ENCODE data around the gene TRIM37. TPM values are rescaled to one million over a fixed set of nuclear protein-coding genes. Genes with fewer than 3 reads are reported as not detected.
A peak's percentile ranks its signal among the peaks of the same experiment; 100 is the strongest.

Gene TRIM37
- total RNA-seq, 1 experiment from 2014 or later, result 37.7 TPM

DNA sequence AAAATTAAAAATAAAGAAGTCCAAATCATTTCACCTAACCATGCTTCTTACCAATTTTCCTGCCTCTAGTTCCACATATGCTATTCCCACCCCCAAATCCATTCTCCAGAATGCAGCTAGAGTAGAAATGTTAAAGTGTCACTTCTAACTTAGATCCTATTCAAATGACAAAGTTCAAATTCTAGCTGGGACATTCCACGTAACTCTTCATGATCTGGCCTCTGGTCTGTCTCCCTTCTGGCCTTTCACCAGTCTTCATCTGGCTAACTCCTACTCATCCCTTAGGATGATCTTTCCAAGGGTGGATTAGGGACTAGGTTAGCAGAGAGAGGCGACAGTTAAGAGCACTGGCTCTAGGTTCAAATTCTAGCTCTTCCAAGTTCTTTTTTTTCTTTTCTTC is 97.9 kb downstream of the TRIM37 start:
- H3K36me3 ChIP-seq (ENCODE audit: control insufficient read depth, insufficient read depth, low read length), result no peaks in the 10 kb centered on the region
- no peak overlapping the region for H3K4me3 ChIP-seq (ENCODE audit: low read depth, low read length)
- Mint-ChIP-seq H3K4me1 (ENCODE audit: low read depth, unreplicated experiment) (no peaks in the 10 kb centered on the region), H3K27ac (ENCODE audit: unreplicated experiment) (no peak overlapping the region), H3K4me3 (ENCODE audit: unreplicated experiment) (no peak overlapping the region), H3K9me3 (ENCODE audit: unreplicated experiment) (no peaks in the 10 kb centered on the region), H3K27me3 (ENCODE audit: insufficient read depth, unreplicated experiment) (no peaks in the 10 kb centered on the region), H3K36me3 (ENCODE audit: insufficient read depth, unreplicated experiment) (peaks cover 25% of the 10 kb centered on the region)
- no peak for DNase-seq
- ChIA-PET CTCF (no interaction called here), POLR2A (no interaction called here)
- no peaks in the 10 kb centered on the region for H3K4me1 ChIP-seq
- intact Hi-C loops (cut with micrococcal nuclease; ENCODE audit: unreplicated experiment), result loop anchor here (10.0 kb wide), 1 partner anchor 134 kb away; no protein-coding TSS in a partner anchor
- no peaks in the 10 kb centered on the region for H3K9me3 ChIP-seq
- no peaks in the 10 kb centered on the region for H3K27me3 ChIP-seq (replicated peaks; ENCODE audit: control insufficient read depth, insufficient read depth, low read length)
- BruUV-seq (replicated peaks), result no TSS peak
- no peak for TF ChIP-seq CTCF (IDR thresholded peaks at IDR 0.05; ENCODE audit: insufficient read depth in 1 of 2, low read depth in 1 of 2, low read length in 1 of 2, severe bottlenecking in 1 of 2, unreplicated experiment in 1 of 2)

DNA sequence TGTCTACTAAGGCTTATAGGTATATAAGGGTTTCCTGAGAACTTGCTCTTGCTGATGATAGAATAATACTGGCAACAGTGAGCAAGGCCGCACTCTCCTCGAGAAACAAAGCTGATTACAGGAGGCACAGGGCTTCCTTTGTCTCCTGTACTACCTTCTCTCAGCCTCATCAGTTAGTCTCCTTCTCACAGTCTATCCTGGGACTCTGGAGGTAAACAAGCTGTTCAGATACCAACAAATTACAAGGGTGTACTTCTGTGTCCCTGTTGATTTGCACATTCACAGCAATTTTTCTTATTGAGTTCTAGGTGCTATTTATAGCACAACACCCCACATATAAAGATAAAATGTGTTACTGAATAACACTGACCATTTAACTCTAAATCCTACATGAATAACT is 98.7 kb downstream of the TRIM37 start:
- ChIA-PET POLR2A (no interaction called here), CTCF (no interaction called here)
- Mint-ChIP-seq H3K36me3 (ENCODE audit: insufficient read depth, unreplicated experiment) (peaks cover 22% of the 10 kb centered on the region), H3K9me3 (ENCODE audit: unreplicated experiment) (no peaks in the 10 kb centered on the region), H3K27me3 (ENCODE audit: insufficient read depth, unreplicated experiment) (no peaks in the 10 kb centered on the region), H3K4me1 (ENCODE audit: low read depth, unreplicated experiment) (no peaks in the 10 kb centered on the region), H3K27ac (ENCODE audit: unreplicated experiment) (no peak overlapping the region), H3K4me3 (ENCODE audit: unreplicated experiment) (no peak overlapping the region)
- BruUV-seq (replicated peaks), result no TSS peak
- Histone ChIP-seq H3K4me1 (no peaks in the 10 kb centered on the region), H3K9me3 (no peaks in the 10 kb centered on the region), H3K27me3 (replicated peaks; ENCODE audit: control insufficient read depth, insufficient read depth, low read length) (no peaks in the 10 kb centered on the region), H3K36me3 (ENCODE audit: control insufficient read depth, insufficient read depth, low read length) (no peaks in the 10 kb centered on the region), H3K4me3 (ENCODE audit: low read depth, low read length) (no peak overlapping the region)
- no peak for DNase-seq
- intact Hi-C loops (cut with micrococcal nuclease; ENCODE audit: unreplicated experiment), result loop anchor here (10.0 kb wide), 1 partner anchor 133 kb away; no protein-coding TSS in a partner anchor
- no peak for TF ChIP-seq CTCF (IDR thresholded peaks at IDR 0.05; ENCODE audit: insufficient read depth in 1 of 2, low read depth in 1 of 2, low read length in 1 of 2, severe bottlenecking in 1 of 2, unreplicated experiment in 1 of 2)

DNA sequence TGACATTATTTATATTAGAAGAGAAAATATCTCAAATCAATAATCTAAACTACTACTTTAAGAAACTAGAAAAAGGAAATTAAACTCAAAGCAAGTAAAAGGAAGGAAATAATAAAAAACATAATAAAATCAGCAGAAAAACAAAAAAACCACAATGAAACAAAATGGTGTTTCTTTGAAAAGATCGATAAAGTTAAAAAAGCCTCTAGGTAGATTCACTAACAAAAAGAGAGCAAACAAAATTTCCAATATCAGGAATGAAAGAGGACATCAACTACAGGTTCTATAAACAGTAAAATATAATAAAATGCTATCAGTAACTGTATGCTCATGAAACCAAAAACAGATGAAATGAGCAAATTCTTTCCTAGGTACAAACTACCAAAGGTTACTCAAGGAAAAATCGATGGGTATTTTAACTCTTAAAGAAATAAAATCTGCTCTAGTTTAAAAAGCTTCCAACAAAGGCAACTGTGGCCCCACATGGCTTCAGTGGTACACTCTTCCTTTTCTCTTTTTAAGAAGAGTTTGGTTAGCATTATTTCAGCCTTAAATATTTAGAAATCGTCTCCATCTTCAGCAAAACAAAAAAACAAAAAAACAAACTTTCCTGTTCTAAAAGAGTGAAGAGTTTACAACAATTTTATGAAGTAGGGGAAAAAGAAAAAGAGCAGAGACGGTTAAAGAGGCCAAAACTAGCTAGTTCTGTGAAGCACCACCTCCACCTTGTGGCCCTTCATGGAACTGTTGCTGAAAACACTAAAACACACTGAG is 102.2 kb downstream of the TRIM37 start:
- H3K4me1 Mint-ChIP-seq (ENCODE audit: low read depth, unreplicated experiment), result no peaks in the 10 kb centered on the region
- POLR2A ChIA-PET, result interaction anchor here (1.0 to 1.2 kb wide), 2 partner anchors 373 to 486 kb away, joined by 3 to 6 read pairs; no protein-coding TSS in a partner anchor

More for the DNA sequence above, 102.2 kb downstream of the TRIM37 start:
- no TSS peak for BruUV-seq (replicated peaks)
- Mint-ChIP-seq H3K27me3 (ENCODE audit: insufficient read depth, unreplicated experiment) (no peaks in the 10 kb centered on the region), H3K36me3 (ENCODE audit: insufficient read depth, unreplicated experiment) (peaks cover 31% of the 10 kb centered on the region), H3K27ac (ENCODE audit: unreplicated experiment) (no peak overlapping the region), H3K4me3 (ENCODE audit: unreplicated experiment) (no peak overlapping the region), H3K9me3 (ENCODE audit: unreplicated experiment) (no peaks in the 10 kb centered on the region)
- CTCF ChIA-PET, result interaction anchor here (0.5 to 1.5 kb wide), 9 partner anchors 45 to 722 kb away, joined by 3 to 16 read pairs (median 4); partner anchors contain the start of gene PPM1E
- peak; percentile 94 for TF ChIP-seq CTCF (IDR thresholded peaks at IDR 0.05; ENCODE audit: insufficient read depth in 1 of 2, low read depth in 1 of 2, low read length in 1 of 2, severe bottlenecking in 1 of 2, unreplicated experiment in 1 of 2)
- no peaks in the 10 kb centered on the region for H3K4me1 ChIP-seq
- DNase-seq, result peak; percentile 50 to 74
- intact Hi-C loops (cut with micrococcal nuclease; ENCODE audit: unreplicated experiment), result loop anchor here (1.0 to 10.0 kb wide), 5 partner anchors 44 to 486 kb away; no protein-coding TSS in a partner anchor
- no peaks in the 10 kb centered on the region for H3K27me3 ChIP-seq (replicated peaks; ENCODE audit: control insufficient read depth, insufficient read depth, low read length)
- no peaks in the 10 kb centered on the region for H3K9me3 ChIP-seq
- no peaks in the 10 kb centered on the region for H3K36me3 ChIP-seq (ENCODE audit: control insufficient read depth, insufficient read depth, low read length)
- H3K4me3 ChIP-seq (ENCODE audit: low read depth, low read length), result no peak overlapping the region

Data from Caco-2 (cell line).